ENCODE data around the gene GJE1.

Gene GJE1

DNA sequence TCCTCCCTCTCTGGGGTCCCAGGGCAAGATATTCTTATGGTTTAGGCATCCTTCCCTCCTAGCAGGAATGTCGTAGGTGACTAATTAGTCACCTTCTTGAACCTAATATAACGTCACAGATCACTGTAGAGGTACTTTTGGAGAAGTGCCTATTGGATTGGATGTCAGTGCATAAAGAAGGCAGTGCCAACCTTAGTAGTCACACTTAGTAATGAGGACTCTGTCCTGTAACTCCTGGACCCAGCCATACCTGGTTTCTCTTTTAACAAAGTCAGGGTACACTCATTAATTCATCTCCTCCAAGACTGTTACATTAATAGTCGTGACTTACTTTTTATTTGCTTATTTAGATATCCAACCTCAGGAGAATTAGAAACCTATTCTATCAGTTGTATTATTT, 34.3 kb downstream of the GJE1 start:
- no peak for DNase-seq

DNA sequence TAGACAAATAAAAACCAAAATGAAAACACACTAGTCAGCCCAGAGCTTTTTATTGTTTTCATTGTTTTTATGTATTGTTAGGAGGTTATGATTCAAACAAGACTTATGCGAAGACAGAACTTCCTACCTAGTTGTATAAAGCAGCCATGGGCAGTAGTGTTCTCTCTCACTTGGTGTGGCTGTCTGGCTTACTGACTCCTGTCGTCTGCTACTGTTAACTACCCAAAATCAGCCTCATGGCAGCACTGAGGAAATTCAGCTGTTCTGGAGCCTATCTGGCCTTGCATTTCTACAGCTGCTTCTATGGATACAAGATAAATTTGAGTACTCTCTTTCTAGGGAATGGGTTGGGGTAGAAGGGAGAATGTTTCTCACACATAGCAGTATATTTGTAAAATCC, 34.8 kb downstream of the GJE1 start:
- no peak for DNase-seq

DNA sequence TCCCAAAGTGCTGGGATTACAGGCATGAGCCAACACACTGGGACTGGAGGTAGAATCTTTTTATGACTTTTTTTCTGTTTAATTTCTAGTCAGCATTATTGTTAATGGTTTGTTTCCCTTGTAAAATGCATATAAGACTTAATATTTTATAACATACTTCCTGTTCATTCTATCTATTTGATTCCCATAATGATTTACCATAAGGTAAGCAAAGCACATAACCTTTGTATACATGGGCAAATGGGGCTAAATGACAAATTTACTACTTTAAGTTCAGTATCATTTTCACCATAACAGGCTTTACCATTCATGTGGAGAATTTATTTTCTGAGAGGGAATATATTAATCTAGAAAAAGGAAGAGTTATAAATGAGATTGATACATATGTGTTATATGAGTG, 38.6 kb downstream of the GJE1 start:
- DNase-seq, result no peak

DNA sequence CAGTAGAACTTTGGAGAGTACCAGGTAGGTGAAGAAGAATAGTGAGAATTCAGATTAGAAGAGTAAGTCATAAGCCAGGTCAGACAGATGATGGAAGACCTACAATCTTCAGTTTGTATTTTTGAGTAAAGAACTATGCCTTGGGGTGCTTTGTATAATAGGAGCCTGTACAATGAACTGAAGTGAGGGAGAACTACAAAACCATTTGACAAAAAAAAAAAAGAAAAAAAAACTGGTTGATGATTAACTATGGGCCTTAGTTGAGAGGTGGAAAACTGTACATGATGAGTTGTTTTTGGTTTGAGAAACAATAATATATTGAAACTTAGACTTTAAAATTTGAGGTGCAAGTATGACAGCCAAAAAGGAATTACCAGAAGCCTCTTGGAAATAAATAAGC, 40.0 kb downstream of the GJE1 start:
- DNase-seq, result no peak

DNA sequence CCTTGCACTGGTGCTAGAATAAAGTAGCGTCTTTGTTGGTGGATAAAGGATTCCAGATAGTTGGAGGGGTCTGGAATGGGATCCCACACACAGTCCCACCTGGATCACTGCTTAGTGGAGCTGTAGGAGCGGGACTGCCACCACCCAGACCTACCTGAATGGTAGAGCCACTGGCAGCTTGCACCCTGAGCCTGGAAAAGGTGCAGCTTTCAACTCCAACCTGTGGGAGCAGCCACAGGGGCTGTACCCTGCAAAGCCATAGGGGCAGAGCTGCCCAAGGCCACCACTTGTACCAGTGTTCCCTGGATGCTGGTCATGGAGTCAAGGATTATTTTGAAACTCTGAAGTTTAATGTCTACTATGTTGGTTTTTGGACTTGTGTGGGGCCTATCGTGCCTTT, 41.3 kb downstream of the GJE1 start:
- no peak for DNase-seq

GRCh38 chr6:142174703-142175102, 42.0 kb downstream of the GJE1 start:
- no peak for DNase-seq

DNA sequence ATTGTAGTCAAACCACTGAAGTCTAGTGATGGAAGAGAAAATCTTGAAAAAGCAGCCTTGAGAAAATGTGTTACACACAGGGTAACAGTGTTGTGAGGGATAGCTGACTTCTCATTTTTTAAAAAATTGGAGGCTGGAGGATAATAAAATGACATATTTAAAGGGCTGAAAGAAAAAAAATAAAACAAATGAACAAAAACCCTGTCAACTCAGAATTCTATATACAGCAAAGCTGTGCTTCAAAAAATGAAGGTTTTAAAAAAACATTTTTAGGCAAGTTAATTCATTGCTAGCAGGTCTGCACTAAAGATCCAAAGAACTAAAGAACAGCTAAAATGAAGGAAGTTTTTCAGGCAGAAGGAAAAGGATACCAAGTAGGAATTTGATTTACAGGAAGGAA, 45.4 kb downstream of the GJE1 start:
- no peak for DNase-seq

- DNase-seq, result no peak
These were observed 49.3 kb downstream of the GJE1 start for GRCh38 chr6:142182004-142182403.

- no peak for DNase-seq
These were observed 50.6 kb downstream of the GJE1 start for GRCh38 chr6:142183351-142183750.

DNA sequence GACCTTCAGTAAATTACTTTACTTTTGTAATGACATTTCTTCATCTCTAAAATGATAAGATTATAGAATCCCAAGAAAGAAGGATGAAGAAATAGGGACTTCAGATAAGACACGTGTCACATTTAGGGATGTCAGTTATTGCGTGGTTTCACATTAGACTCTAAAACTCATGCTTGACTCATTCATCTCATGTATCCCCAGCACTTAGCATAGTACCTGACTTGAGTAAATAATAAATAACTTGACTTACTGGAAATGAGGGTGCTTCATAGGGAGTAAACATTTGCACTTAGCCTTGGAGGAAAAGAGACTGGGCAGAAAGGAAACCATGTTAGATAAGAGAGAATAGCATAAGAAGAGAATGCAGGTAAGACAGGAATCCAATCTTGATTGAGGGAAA, 51.6 kb downstream of the GJE1 start:
- DNase-seq, result no peak

Measured in NCI-H1417 (cell line).